Putamen (tissue), 1 donor: ENCODE results near the gene DCLK1.
"Not testable (repeated sequence)": the region's sequence is repeated elsewhere in the genome, so short reads cannot be mapped to it uniquely, and the experiment has no call there.

ENCODE experiments used
- DNase-seq: peaks from one replicate; pipeline ENCODE4 v3.0.0-alpha.2; 2016; ENCODE audit warnings: low spot score

The DCLK1 gene

GRCh38 chr13:36131931-36132297 lies 732 bp upstream of the DCLK1 start:
- no peak for DNase-seq

GRCh38 chr13:36130552-36131221 lies 495 bp downstream of the DCLK1 start:
- DNase-seq: no peak

DNA sequence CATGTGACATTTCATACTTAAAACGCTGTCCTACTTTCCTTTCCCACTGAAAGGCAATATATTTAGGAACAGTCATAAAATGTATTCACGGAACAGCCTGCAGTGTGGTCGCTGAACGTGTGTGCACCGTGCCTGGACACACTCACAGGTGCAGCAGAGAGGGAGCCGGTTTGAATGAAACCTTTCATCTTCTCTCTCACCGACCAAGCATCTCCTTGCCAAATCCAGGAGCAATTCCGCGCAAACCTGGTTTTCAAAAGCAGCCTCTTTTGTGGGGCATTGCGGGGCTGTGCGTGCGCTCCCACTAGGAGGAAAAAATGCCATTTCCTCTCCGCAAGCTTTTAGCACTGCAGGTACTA lies 1.0 kb downstream of the DCLK1 start:
- no peak for DNase-seq

- DNase-seq: no peak
These were observed 1.6 kb downstream of the DCLK1 start for GRCh38 chr13:36129539-36129938.

DNA sequence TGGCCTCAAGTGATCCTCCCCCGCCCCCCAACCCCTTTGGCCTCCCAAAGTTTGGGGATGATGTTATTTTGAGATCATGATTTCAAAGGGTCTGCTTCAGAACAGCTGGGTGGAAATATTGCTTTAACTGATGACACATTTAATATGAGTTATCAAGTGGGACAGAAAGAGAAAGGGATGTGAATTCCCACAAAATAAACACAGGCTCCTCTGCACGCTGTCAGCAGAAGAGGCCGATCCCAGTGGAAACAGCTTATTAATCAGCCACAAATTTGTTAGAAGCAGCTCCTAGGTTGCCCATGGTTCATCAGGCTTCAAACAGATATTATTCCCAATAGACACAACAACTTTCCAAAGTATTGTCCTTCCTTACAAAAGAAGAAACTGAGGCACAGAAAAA lies 4.7 kb downstream of the DCLK1 start:
- DNase-seq: no peak

DNA sequence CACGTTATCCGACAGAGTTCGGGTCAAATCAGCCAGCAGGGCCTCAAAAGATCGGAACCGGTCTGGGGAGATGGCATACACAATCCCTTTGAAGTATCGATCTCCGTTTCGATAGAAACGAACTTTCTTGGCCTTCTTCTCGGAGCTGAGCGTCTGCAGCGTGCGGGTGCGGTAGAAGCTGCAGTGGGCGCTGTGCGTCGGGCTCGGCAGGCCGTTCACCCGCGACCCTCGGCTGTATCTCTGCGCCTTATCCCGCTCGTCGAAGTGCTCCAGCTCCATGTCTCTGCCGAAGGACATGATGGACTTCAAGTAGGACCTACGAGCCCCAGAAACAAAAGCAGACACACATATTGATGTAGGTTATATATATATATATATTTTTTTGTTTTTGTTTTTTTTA lies 5.3 kb downstream of the DCLK1 start:
- no peak for DNase-seq

- DNase-seq: no peak
These were observed 6.9 kb downstream of the DCLK1 start for GRCh38 chr13:36124236-36124822.

DNA sequence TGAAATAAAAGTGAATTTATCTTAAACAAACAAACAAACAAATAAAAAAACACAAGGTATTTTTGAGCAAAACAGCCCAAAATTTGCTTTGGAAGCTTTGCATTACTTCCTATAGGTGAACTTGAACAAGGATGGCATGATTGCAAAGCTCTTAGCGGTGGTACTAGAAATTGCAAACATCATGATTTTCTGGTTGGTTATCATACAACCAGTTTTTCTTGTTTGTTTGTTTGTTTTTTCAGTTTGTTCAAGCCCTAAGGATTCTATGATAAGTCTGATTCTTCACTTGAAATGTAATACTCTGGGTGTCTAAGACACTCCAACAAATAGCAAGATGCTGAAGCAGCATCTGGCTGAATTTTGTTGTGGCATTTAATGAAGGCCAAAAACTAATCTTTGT lies 15.9 kb downstream of the DCLK1 start:
- no peak for DNase-seq

DNA sequence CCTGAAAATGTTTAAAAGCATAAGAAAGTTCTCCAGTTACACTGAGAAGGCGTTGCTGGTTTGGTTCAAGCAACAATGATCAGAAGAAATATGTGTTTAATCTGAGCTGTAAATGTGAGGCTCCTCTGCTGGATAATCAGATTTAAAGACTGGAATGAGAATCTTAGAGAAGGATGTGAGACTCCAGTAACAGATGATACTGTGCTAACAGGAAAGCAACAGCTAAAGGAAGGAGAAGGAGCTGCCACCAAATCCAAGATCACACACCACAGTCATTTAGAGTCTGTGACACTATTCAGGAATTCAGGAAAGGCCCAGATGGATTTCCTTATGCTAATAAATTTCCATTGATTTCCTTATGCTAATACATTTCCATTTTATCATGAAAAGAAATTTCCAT lies 16.9 kb downstream of the DCLK1 start:
- DNase-seq: no peak

DNA sequence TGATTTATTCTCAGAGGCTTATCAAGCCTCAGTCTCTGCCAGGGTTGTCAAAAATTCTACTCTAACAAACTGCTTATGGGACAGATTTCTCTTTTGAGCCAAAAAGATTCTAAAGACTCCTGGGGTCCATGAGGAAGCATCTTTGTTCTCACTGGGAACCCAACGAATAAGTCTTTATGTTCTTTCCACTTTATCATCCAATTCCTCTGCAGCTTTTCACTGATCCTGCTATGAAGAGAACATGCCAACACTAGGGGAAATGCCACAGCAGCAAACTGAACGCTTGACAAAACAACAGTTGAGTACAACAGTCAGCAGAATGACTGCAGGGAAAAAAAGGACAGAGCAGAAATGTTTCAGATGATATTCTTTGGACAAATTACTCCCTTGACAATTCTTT lies 22.2 kb downstream of the DCLK1 start:
- no peak for DNase-seq

DNA sequence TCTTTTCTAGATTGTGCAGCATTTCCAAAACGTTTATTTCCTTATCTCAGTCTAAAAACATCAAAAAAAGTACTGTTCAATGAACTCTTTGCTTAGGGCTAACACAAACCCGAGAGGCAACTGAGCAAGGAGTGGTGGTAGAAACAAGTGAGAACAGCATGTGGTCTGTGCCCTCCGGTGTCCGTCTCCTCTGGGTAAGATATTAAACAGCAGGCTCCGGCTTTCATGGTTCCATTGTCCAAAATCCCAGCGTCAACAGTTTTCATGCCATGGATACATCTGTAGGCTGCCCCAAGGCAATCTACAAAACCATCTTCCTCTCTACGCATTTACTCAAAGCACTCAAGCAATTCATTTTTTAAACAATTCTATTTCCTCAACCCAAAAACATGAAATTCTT lies 22.8 kb downstream of the DCLK1 start:
- no peak for DNase-seq

DNA sequence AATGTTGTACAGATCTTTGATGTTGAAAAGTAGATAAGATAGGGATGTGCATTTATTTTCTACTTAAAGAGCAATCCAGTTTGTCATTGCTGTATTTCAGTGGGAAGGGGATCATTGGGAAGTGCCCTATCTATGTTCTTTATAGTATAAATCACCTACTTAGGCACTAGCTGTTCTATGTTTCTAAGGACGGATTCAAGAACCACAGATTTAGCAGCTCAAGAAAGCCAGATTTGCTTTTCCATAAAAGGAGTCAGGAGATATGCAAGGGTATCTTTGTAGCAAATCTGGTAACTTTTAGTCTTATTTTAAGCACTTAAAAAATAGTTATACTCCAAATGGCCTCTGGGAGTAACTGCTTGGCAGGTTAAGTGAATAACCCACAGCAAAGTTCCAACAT lies 23.7 kb downstream of the DCLK1 start:
- no peak for DNase-seq

DNA sequence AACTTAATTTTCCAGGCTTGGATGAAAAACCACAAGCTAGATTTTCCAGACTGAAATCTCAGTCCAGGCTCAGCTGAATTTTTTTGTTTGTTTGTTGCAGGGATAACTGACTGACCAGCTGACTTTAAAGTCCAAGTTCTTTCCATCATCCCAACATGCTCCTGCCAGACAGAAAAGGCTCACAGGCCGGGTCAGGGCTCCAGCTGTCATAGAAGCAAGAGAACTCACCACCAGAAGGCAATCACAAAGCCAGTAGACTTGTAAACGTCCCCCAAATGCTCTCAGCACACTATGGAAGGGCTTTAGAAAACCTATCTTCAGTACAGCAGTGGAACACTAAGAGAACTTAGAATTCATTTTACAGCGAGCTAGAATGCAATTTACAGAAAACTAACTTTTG lies 25.5 kb downstream of the DCLK1 start:
- DNase-seq: no peak

DNA sequence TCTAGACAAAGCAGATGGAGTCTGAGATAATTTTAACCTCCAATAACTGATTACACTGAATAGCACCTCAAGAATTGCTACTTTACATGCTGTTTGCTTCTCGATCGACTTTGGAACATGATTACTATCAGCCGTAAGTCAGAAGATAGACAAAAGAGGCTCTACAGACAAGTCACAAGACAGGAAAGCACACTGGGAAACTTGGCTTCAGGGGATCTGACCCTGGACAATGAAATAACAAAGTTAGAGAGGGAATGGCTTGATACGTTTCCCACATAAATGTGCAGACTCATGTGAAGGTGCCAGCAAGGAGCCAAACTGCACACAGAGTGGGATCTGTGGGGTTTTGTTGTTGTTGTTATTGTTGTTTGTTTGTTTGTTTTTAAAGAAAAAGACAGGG lies 28.5 kb downstream of the DCLK1 start:
- no peak for DNase-seq

- not testable (repeated sequence) for DNase-seq
These were observed 29.3 kb downstream of the DCLK1 start for GRCh38 chr13:36101907-36102306.

GRCh38 chr13:36101157-36101556 lies 30.0 kb downstream of the DCLK1 start:
- no peak for DNase-seq

DNA sequence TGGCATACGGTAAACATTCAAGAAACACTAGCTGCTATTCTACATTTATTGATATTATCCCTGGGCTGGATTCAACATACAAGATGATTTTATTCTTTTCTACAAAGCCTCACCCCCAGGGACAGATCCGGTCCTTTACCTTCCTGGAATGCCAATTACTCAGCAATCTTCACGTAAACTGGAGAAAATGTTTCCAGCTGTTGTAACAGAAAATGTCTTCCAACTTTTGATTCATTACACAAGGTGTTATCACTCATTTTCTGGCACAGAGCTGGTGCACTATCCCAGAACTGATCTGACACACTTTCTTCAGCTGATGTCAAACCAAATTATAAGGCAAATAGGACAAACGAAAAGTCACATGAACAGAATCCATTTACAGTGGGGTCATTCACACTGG lies 33.1 kb downstream of the DCLK1 start:
- no peak for DNase-seq

DNA sequence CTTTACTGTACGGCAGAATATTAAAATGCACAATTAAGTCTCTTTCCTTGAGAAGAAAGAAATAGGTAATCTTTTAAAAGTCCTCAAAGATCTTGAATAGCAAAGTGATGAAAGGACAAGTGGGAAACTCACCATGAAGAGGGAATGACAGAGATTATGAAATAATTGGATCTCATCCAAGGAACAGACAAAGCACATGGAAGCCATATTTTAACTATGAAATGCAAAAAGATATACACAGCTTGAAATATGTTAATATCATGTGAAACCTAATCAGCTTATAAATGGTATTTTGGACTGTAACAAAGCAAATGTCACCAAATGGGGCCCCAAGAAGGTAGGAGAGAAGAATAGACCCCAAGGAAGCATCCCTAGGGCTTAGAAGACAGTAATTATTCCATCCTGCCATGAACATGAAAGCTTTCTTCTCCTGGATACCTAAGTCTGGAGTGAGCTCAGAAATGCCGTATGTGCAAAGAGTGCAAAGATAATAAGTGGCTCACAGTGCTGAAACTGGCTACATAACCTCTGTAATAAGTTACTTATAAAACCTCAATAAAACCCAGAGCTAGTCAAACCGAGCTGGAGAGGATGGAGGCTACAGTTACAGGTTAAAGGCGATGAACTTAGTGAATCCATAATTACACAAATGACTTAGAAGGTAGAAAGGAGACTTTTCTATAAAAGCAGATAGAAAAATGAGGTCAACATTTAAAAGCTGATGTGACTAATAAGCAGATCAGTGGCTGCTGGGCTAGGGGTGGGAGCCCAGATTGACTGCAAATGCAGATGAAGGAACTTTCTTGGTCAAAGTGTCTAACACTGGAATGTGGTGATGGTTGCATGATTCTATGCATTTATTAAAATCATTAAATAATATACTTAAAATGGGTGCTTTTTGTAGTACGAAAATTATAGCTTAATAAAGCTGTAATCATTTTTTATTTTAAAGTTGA lies 34.4 kb downstream of the DCLK1 start:
- no peak for DNase-seq

GRCh38 chr13:36094478-36094877 lies 36.7 kb downstream of the DCLK1 start:
- no peak for DNase-seq

DNA sequence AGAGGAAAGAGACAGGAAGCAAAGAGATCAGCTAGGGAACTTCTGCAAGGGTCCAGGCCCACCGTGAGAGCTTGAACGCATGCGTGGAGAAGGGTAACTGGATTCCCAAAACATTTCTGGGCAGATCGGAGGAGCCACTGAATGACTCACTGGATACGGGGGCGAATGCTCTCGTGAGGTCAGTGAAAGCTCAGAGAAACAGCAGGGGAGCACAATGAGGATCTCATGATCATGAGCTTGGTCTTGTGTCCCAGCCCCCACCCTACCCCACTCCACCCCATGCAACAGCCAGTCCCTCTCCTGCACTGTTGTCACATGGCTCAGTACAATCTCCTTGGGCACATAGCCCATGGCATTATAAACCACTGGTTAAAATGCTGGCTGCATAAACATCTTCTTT lies 40.6 kb downstream of the DCLK1 start:
- DNase-seq: no peak

DNA sequence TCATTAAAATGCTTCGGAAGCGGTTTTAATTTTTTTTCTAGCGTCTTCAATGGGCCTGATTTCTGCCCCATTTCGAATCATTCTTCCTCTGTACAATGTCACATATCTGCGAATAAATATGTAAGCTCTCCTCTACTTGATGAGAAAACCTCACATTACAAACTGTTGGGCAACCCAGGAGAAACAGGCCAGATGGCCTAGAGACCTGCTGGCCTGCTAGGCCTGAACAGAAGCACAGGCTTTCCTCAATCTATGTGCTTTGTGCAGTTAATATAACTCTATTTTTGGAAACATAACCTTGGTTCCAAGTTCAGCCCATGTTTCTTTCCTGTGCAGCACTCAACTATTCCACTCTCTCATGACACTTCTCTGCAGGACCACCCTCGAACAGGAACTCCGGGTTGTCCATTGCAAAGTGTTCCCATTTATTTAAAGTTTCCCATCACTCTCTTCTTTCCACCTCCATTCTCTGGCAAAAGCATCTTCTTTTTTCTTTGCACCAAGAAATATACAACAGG lies 42.0 kb downstream of the DCLK1 start:
- DNase-seq: no peak

- DNase-seq: peak; percentile 17
These were observed 42.7 kb downstream of the DCLK1 start for GRCh38 chr13:36088463-36088862.

GRCh38 chr13:36088001-36088400 lies 43.2 kb downstream of the DCLK1 start:
- DNase-seq: no peak
